Fibroblast of pulmonary artery (primary cell): Measurements from ENCODE around the gene HMMR.
"Not testable (repeated sequence)": the region's sequence is repeated elsewhere in the genome, so short reads cannot be mapped to it uniquely, and the experiment has no call there.

Source experiments
- DNase-seq: peaks from one replicate; pipeline ENCODE4 v3.0.0-alpha.2; 2010; ENCODE audit warnings: low read depth
- H3K4me3 ChIP-seq: replicated peaks from 2 replicates; pipeline ENCODE4 v1.5.1; 2011; ENCODE audit warnings: low read depth, mild to moderate bottlenecking, control low read depth, low read length, moderate library complexity
- CTCF ChIP-seq: IDR thresholded peaks from 2 replicates; pipeline ENCODE4 v1.5.1; 2011; ENCODE audit warnings: mild to moderate bottlenecking, control low read depth, low read length, inconsistent platforms; ENCODE audit errors: missing control alignments

Gene HMMR

GRCh38 chr5:163460562-163461171 is at the start of gene HMMR:
Gene HMMR (plus strand): TSS chr5:163460632. CDS start chr5:163460693, 61 bp downstream.
- peak within 1 kb of the TSS; percentile 74 for H3K4me3 ChIP-seq
- no peak for DNase-seq
- TF ChIP-seq CTCF, result no peak

- DNase-seq, result not testable (repeated sequence)
These were observed 44.8 kb upstream of the HMMR start for GRCh38 chr5:163415673-163416072.

GRCh38 chr5:163424836-163425235 is 35.6 kb upstream of the HMMR start:
- DNase-seq, result no peak
- no peak for TF ChIP-seq CTCF
- no peak overlapping the region for H3K4me3 ChIP-seq

More at GRCh38 chr5:163415673-163416072, 44.8 kb upstream of the HMMR start:
- H3K4me3 ChIP-seq, result not testable (repeated sequence)

GRCh38 chr5:163426128-163426527 is 34.3 kb upstream of the HMMR start:
- not testable (repeated sequence) for H3K4me3 ChIP-seq, DNase-seq

GRCh38 chr5:163432544-163432943 is 27.9 kb upstream of the HMMR start:
- no peak for DNase-seq
- no peak overlapping the region for H3K4me3 ChIP-seq
- no peak for TF ChIP-seq CTCF

- H3K4me3 ChIP-seq, result no peak overlapping the region
These were observed 27.2 kb upstream of the HMMR start for GRCh38 chr5:163433271-163433670.

GRCh38 chr5:163434401-163434866 is 26.0 kb upstream of the HMMR start:
- DNase-seq, result peak; percentile 93
- TF ChIP-seq CTCF, result no peak
- no peak overlapping the region for H3K4me3 ChIP-seq

More at GRCh38 chr5:163433271-163433670, 27.2 kb upstream of the HMMR start:
- no peak for TF ChIP-seq CTCF
- peak; percentile 80 for DNase-seq

GRCh38 chr5:163436515-163436914 is 23.9 kb upstream of the HMMR start:
- H3K4me3 ChIP-seq, result peak overlapping the region; percentile 90
- DNase-seq, result no peak
- no peak for TF ChIP-seq CTCF
